Epithelial cell of proximal tubule (primary cell): Measurements from ENCODE around the gene C7orf57. TPM values are rescaled to one million over a fixed set of nuclear protein-coding genes. Genes with fewer than 3 reads are reported as not detected.
A peak's percentile ranks its signal among the peaks of the same experiment; 100 is the strongest.

Experiments
- DNase-seq: peaks from one replicate; pipeline ENCODE4 v3.0.0-alpha.2; 2011; ENCODE audit warnings: low read depth
- H3K4me3 ChIP-seq: 2 replicates; pipeline ENCODE4 v1.5.1; 2011; ENCODE audit warnings: low read depth, mild to moderate bottlenecking, low read length
- total RNA-seq: library from RNA; depleted of rRNA; stranded (reverse); fragments of >200 nt; gene quantifications from 2 replicates; pipeline ENCODE4 v1.2.3, GENCODE V29; 2015
- TF ChIP-seq, protein P1 (sequence below): conservative IDR thresholded peaks from 2 replicates; pipeline ENCODE4 v1.5.1; 2012; ENCODE audit warnings: low read depth, mild to moderate bottlenecking, low read length

The C7orf57 gene
- total RNA-seq, 1 donor from 2014 or later, result not detected

DNA sequence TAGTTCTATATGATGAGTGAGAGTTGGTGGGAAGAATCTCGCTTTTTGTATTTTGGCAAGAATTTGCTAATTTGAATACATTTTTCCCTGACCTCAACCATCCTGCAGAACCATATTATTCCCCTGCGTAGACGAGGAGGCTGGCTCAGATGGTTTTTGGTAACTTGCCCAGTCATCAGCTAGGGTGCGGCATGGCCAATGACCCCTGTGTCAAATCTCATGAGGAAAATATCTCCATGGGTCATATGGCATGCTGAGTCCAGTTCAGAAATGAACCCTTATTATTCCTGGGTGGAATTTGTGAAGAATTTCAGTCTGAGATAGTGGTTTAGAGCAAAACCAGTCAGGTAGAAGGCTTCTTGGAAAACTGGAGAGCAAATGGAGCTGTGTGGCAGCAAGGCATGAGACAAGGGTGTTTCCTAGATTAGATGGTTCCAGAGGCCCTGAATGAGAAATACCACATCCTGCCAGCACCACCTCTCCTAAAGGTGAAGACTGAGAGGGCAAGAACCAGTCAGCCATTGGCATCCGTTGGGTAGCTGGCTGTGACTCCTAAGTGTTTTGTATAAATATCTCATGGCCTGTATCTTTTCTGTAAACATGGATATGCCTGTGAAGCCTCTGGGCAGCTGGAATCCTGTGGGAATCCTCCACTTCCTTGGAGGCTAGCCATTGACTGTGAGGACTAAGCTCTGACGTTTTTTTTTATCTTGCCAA lies 47.9 kb downstream of the C7orf57 start:
- TF ChIP-seq, protein P1, sequence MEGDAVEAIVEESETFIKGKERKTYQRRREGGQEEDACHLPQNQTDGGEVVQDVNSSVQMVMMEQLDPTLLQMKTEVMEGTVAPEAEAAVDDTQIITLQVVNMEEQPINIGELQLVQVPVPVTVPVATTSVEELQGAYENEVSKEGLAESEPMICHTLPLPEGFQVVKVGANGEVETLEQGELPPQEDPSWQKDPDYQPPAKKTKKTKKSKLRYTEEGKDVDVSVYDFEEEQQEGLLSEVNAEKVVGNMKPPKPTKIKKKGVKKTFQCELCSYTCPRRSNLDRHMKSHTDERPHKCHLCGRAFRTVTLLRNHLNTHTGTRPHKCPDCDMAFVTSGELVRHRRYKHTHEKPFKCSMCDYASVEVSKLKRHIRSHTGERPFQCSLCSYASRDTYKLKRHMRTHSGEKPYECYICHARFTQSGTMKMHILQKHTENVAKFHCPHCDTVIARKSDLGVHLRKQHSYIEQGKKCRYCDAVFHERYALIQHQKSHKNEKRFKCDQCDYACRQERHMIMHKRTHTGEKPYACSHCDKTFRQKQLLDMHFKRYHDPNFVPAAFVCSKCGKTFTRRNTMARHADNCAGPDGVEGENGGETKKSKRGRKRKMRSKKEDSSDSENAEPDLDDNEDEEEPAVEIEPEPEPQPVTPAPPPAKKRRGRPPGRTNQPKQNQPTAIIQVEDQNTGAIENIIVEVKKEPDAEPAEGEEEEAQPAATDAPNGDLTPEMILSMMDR, result no peak
- peak; percentile 69 for DNase-seq
- no peak overlapping the region for H3K4me3 ChIP-seq

DNA sequence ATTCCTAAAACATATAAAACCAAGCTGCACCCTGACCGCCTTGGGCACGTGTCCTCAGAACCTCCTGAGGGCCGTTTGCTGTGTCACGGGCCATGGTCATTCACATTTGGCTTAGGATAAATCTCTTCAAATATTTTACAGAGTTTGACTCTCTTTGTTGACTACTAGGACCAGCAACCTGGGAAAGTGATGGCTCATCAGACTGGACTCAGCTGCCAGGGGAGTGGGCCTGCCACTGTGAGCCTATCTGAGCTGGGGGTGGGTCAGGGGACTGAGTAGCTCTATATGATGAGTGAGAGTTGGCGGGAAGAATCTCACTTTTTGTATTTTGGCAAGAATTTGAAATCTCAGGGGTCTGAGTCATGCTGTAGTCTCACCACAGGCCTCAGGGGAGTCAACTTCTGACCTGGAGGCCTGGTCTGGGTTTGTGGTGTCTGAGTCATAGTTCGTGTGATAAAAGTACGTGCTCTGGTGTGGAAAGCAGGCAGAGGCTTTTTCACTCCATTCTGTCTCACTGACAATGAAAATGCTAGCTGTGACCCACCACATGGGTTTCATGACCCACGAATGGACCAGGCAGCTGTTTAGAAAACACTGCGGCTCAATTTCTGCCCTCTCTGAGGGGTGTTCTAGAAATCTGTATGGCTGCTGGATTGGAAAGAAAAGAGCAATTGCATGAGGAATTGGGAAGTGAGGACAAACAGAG lies 49.5 kb downstream of the C7orf57 start:
- H3K4me3 ChIP-seq, result no peak overlapping the region
- TF ChIP-seq, protein P1, result no peak
- peak; percentile 96 for DNase-seq

DNA sequence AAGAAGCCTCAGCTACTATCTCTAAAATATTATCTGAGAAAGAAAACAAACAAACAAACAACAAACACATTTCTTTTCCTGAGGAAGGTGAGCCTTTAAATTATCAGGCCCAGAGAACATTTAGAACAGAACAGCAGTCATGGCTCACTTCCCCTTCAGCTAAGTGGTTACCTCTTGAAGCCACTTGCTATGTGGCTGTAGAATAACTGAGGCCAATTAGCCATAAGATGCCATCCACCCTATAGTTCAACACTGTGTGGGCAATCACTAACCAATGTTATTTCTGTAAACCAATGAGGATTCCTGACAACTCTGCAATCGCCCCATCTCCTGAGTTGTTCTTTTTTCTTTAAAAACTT lies 50.1 kb downstream of the C7orf57 start:
- TF ChIP-seq, protein P1, result no peak
- H3K4me3 ChIP-seq, result no peak overlapping the region
- no peak for DNase-seq

DNA sequence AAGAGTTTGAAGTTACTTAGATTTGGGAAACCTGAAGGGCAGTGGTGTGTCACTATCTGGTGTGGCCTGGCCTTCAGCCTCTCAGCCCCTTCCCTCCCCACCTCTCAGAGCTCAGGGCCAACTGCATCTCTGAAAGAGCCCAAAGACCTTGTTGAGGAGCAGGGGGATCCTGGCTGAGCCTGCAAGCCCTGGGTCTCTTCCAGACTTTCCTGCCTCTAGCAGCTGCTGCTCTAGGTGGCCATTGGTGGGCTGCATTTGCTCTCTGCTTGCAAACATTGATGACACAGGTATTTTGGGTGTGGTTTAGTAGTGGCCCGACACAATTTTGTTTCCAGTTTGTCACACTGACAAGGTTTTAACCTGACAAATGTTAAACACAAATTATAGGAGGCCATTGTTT lies 50.6 kb downstream of the C7orf57 start:
- H3K4me3 ChIP-seq, result no peak overlapping the region
- TF ChIP-seq, protein P1, result no peak
- no peak for DNase-seq

DNA sequence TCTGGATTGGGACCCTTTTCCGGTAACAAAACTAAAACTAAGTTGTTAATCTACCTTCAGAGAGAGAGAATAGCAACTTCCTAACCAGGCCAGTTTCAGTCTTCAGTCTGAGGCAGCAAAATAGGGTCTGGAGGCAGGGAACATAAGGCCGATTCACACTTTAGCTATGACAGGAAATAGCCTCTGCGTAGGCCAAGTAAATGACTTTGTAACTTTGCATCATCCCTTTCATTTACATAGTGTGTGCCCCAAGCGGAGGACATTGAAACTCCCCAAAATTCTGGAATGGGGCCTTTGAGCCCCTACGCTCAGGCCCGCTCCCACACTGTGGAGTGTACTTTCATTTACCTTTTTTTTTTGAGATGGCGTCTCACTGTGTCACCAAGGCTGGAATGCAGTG lies 52.0 kb downstream of the C7orf57 start:
- TF ChIP-seq, protein P1, result no peak
- DNase-seq, result no peak
- no peak overlapping the region for H3K4me3 ChIP-seq

DNA sequence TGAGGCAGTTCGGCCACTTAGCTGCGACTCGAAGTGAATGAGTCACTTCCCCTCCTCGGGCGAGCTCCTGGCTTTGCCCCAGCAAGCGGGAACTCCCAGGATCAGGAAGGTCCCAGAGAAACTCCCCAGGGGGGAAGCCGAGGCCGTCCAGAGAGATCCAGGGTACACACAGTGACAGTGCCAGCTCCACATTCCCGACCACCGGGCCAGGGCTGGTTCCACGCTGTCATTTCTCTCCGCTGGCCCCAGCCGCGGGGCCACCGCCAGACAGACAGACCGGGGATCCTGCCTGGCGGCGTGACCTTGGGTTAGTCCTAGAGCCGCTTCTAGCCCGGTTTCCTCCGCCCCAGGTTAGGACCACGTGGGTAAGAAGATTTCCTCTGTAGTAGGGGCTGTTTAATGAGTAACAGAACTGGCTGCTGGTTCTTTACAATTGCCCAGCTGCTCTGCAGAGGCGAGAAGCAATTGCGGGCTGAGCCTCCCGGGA lies 53.3 kb downstream of the C7orf57 start:
- DNase-seq, result peak; percentile 95
- peak overlapping the region; percentile 86 for H3K4me3 ChIP-seq
- TF ChIP-seq, protein P1, result no peak
